ENCODE results near the gene C3AR1.
A peak's percentile ranks its signal among the peaks of the same experiment; 100 is the strongest.

DNA sequence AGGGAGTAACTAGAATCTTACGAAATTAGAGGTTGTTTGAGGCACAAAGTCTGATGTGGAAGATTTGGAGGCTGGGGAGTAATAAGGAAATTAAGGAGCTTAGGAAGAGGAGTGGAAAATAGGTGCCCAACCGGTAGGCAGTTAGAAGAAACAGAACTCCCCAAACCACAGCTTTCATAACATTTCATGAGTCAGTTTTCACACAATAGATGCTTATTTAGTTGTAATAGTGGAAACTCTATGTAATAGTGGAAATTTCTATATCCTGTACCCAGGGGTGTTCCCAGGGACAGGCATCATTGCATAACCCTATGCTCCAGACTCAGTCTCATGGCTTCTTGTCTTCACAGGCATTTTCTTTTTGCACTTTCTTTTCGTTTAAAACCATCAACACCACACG, 8.3 kb downstream of the C3AR1 start:
- TF ChIP-seq, protein P1, sequence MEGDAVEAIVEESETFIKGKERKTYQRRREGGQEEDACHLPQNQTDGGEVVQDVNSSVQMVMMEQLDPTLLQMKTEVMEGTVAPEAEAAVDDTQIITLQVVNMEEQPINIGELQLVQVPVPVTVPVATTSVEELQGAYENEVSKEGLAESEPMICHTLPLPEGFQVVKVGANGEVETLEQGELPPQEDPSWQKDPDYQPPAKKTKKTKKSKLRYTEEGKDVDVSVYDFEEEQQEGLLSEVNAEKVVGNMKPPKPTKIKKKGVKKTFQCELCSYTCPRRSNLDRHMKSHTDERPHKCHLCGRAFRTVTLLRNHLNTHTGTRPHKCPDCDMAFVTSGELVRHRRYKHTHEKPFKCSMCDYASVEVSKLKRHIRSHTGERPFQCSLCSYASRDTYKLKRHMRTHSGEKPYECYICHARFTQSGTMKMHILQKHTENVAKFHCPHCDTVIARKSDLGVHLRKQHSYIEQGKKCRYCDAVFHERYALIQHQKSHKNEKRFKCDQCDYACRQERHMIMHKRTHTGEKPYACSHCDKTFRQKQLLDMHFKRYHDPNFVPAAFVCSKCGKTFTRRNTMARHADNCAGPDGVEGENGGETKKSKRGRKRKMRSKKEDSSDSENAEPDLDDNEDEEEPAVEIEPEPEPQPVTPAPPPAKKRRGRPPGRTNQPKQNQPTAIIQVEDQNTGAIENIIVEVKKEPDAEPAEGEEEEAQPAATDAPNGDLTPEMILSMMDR (IDR thresholded peaks at IDR 0.05 in 8 of 11, conservative IDR thresholded peaks at IDR 0.05 in 3 of 11) = no peak
- TF ChIP-seq POLR2AphosphoS5 (IDR thresholded peaks at IDR 0.05) (peak in 1 of 3 donors; percentile 41), POLR2A (IDR thresholded peaks at IDR 0.05) (no peak)

Data from spleen (tissue), 7 donors.